Measurements from ENCODE around the gene CARD10.

GRCh38 chr22:37509059-37509860, 10.0 kb downstream of the CARD10 start:
- no peak for TF ChIP-seq POLR2A (IDR thresholded peaks at IDR 0.05)
- no peak for TF ChIP-seq CTCF (IDR thresholded peaks at IDR 0.05)

All from body of pancreas (tissue), 4 donors.